ENCODE results near the gene ANKRD9.

DNA sequence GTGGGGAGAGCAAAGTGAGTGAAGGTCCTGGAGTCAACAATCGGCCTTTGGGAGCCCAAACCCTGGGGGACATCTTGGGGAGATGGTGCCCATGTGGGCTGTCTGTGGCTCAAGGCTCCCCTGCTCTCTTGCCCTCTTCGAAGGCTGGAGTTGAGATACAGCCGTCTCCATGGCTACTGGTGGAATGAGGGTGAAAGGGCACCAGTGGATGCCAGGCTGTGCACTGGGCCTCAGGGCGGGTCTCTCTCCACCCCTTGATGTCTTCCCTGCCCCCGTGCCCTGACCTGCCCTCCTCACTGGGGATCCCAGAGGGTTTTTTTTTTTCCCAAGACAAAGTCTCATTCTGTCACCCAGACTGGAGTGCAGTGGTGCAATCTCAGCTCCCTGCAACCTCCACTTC is 2.0 kb upstream of the ANKRD9 start:
- TF ChIP-seq, protein P1, sequence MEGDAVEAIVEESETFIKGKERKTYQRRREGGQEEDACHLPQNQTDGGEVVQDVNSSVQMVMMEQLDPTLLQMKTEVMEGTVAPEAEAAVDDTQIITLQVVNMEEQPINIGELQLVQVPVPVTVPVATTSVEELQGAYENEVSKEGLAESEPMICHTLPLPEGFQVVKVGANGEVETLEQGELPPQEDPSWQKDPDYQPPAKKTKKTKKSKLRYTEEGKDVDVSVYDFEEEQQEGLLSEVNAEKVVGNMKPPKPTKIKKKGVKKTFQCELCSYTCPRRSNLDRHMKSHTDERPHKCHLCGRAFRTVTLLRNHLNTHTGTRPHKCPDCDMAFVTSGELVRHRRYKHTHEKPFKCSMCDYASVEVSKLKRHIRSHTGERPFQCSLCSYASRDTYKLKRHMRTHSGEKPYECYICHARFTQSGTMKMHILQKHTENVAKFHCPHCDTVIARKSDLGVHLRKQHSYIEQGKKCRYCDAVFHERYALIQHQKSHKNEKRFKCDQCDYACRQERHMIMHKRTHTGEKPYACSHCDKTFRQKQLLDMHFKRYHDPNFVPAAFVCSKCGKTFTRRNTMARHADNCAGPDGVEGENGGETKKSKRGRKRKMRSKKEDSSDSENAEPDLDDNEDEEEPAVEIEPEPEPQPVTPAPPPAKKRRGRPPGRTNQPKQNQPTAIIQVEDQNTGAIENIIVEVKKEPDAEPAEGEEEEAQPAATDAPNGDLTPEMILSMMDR (IDR thresholded peaks at IDR 0.05; ENCODE audit: extremely low read depth in 1 of 2, insufficient read depth in 1 of 2, low read depth in 1 of 2, low read length in 2 of 2), result no peak
- no peak for TF ChIP-seq EZH2 (IDR thresholded peaks at IDR 0.05; ENCODE audit: borderline replicate concordance, low read depth, low read length, severe bottlenecking)
